GM18861 (cell line): ENCODE data around the gene GJC1.

Experiments used
- ATAC-seq: cut with Tn5 transposase; IDR thresholded peaks from one replicate; pipeline ENCODE4 v1.9.1; 2021; ENCODE audit not compliant: unreplicated experiment

GJC1 gene

DNA sequence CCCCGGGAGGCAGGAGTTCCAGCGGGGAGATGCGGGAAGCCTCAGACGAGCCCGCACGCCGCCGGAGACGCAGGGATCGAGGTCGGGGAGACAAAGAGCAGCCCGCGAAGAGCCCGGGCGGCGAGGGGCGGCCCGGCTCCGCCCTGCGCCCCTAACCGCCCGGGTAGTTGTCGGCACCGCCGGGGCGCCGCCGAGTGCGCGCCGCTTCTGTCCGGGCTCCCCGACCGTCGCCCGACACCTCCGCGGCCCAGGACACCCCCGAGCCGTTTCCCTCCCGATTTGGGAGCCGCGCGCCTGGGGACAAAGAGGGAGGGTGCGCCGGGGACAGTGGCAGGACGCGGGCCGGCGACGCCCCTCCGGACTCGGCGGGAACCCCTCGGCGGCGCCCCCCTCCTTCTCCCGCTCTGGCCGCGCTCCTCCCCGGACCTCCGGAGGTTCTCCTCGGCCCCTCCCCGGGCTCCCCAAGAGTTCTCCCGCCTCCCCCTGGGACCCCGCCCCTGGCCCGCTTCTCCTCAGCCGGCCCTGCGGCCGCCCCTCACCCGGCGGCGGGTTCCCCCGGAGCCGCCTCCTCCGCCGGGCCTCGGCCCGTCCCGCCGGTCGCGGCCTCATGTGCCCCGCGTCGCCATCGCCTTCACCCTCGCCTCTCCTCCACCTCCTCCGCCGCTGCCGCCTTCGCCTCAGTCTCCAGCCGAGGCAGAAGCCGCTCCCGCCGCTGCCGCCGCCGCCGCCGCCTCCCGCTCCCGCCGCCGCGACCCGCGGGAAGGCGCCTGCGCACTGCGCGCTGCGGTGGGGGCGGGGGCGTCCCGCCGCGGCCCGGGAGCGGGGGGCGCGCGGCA lies at the start of gene GJC1:
TSS of gene GJC1 (minus strand) at position 765 of the 836 bp plus-strand sequence. CDS start 24,470 bp downstream, outside the sequence.
- no peak for ATAC-seq

DNA sequence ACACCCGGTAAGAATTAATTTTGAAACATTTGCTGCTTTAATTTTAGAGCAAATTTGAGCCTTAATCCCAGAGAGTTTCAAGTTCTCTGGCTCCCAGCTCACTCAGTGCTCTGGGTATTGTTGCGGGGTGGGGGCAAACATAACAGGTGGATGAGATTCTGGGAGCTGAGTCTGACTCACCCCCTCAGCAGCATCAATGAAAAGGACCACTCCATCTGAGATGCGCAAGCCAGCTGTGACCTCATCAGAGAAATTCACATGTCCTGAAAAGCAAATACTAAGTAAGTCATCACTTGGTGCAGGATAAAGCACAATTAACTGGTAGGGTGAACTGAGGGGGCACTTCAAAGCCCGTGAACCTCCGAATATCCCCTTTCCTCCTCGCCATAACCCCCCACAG lies 49.3 kb upstream of the GJC1 start:
- ATAC-seq = no peak

DNA sequence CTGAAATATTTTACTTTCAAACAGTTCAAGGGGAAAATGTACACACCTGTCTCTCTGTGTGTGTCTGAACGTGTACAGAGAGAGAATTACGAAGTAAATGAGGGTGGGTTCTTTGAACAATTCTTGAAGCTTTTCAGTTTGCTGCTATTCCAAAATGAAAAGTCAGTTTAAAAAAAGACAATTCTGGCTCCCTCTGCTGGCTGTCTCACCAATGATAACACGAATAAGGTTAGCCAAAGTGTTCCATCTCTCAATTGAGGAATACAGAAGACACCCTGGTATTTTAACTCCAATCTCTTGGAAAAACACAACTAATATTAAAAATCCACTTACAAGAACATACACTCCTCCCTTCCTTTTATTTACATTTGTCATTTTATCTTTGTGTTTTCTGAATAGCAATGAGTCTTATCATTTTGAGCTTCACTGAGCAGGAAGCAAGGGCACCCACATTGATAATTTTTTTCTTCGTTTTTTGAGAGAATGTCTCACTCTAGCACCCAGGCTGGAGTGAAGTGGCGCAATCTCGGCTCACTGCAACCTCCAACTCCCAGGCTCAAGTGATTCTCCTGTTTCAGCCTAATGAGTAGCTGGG lies 48.6 kb upstream of the GJC1 start:
- no peak for ATAC-seq

DNA sequence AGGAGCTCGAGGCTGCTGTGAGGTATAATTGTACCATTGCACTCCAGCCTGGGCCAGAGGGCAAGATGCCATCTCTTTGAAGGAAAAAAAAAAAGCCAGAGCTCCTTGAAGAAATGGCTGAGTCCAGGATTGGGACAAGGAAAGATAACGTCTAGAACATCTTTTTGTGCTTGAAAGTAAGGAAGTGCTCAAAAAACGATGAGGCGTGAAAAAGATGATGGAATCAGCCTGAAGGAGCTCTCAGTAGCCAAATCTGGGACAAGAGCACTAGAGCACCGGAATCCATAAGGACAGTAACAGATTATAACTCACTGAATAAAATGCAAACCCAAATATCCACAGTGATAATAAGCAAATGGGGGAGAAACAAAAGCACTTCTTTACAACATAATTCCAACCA lies 47.0 kb upstream of the GJC1 start:
- ATAC-seq = no peak

DNA sequence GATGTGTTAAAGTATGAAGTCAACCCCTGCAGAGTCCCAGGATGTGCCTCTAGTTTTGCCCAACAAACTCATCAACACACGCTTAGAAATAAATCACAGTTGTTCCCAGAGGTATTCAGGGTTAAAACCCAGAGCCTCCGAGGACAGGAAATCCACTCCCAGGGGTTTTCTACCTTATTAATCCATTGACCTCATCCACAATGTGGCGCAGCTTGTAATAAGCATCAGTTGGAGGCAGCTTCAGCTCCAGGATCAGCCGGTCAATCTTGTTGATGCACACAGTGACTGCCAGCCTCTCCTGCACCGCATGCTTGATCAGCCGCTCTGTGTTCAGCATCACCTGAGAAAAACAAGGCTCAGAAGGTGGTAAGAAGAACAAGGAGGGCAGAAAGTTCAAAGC lies 45.7 kb upstream of the GJC1 start:
- ATAC-seq = no peak

DNA sequence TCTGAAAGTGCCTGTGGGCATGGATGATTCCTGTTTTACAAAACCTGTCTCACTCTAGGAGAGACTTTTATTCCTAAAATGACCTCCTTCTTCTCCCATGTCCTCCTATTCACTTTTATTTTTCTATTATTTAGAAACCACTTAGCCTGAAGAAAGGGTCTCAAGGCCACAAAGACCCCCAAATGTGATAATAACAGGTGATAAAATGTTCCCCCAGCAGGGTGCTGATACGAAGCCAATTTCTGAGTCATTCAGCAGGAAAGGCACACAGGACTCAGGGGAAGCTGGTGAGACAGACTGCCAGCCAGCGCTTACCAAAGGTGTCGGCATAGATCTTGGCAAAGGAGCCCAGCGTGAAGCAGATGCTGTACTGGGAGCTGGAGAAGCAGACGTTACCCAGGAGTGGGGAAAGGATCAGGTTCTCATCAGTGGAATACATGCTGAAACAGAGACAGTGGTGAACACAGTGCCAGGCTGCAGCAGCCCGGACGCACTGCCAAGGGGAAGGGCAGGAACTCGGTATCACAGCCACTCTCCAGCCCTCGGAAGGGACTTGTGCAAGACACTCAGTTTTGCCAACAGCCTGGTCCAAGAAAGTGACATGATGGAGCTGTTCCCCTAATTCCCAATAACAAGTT lies 42.2 kb upstream of the GJC1 start:
- ATAC-seq = no peak

DNA sequence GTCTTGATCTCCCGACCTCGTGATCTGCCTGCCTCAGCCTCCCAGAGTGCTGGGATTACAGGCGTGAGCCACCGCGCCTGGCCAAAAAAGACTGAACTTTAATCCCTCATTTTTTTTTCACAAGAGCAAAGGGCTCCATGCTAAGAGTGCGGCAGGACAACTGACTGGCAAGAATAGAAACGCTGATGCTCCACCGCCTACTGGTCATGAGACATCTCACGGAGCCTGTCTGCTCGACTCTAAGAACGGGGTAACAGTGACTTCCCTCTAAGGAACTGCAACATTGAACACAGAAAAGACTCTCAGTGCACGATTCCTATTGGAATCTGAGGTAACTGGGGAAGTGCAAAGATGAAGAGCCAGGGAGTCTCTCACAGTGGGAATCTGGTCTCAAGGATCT lies 41.5 kb upstream of the GJC1 start:
- no peak for ATAC-seq

DNA sequence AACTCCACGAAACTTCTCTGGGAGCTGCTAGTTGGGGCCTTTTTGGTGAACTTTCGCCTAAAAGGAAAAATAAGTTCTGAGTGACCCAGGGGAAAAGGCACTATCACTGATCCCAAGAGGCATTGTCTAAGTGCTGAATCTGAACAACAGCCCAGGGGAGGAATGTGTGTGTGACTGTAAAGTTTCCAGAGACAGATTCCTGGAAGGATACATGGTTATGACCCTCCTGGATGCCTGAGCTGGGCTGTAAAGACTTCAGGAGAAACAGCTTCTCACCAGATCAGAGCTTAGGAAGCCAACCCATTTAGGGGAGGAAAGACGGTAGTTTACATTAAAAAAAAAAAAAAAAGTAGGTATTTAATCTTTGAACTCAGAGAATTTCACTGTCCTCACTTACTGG lies 37.8 kb upstream of the GJC1 start:
- no peak for ATAC-seq

DNA sequence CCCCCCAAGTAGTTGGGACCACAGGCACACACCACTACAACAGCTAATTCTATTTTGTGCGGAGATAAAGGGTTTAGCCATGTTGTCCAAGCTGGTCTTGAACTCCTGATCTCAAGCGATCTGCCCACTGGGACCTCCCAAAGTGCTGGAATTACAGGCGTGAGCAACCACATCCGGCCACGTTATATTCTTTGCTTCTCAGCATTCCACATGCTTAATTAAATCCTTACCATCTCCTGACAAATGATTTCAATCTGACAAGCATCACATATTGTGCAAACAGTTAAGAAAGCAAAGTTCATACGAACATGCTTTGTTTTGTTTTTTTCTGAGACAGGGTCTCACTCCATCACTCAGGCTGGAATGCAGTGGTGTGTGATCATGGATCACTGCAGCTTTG lies 35.8 kb upstream of the GJC1 start:
- no peak for ATAC-seq

DNA sequence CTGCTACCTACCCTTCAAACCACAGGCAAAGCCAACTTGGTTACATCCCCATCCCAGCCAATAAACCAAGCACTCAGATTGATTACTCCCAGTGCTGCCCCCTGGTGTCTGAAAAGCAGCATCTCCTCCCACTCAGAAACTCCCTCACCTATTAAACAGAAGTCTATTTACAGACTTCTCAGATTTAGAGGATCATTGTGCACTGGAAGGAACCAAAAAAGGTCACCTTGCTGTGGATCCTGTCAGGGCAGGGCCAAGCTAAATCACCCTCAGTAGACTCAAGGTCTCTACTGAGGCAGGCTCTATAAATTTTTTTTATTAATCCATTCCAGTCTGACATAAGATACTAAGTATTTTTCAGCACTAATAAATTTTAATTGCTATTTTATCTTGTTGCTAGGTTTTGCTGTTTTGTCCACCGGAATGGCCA lies 35.2 kb upstream of the GJC1 start:
- no peak for ATAC-seq

DNA sequence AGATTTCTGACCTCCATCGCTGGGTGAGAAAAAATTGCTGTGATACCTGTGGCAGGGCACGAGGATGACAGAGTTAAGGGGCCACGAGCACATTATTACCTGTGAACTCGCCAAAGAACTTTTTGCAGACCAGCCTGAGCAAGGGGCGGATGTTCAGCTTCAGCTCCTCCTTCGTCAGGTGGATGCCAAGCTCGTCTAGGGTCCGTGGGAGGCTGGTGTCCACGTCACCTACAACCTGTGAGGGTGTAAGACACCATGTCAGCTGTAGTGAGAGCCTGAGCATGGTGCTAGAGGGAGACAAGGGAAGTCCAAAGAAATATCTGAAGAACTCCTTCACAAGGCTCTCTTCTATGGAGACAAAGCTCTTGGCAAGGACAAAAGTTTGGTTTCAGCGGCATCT lies 34.7 kb upstream of the GJC1 start:
- no peak for ATAC-seq

DNA sequence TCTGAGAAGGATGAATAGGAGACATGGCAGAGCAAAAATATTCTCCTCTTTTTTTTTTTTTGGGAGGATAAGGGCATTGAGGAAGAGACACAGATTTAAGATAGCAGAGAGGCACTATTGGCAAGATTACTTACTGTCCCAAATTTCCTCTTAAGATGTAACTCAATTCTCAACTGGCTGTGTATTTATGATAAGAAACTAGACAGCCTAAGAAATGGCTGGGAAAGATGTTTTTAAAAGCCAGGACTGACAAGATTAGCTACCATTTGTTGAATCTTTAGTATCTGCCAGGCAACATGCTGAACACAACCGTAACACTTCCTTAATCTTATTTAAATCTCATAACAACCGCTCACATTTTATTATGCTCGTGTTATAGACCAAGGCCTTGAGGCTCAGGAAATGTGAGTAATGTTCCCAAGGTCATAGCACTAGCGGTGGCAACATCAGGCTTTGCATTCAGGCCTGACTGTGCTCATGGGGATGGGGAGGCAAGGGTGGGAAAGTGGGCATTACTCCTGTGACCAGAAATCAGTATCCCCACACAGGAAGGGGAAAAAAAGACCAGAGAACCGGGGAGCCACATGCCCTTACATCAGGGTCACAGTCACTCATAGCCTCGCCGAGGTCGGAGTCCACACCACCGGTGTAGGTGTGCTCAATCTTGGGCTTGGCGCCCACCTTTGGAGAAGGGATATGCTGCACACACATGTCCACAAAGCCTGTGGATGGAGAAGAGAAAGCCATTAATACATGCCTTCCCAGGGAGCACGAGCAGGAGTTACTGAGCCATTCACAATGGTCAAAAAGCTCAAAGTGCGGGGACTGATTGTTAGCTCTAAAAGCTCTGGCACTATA lies 33.2 kb upstream of the GJC1 start:
- no peak for ATAC-seq

DNA sequence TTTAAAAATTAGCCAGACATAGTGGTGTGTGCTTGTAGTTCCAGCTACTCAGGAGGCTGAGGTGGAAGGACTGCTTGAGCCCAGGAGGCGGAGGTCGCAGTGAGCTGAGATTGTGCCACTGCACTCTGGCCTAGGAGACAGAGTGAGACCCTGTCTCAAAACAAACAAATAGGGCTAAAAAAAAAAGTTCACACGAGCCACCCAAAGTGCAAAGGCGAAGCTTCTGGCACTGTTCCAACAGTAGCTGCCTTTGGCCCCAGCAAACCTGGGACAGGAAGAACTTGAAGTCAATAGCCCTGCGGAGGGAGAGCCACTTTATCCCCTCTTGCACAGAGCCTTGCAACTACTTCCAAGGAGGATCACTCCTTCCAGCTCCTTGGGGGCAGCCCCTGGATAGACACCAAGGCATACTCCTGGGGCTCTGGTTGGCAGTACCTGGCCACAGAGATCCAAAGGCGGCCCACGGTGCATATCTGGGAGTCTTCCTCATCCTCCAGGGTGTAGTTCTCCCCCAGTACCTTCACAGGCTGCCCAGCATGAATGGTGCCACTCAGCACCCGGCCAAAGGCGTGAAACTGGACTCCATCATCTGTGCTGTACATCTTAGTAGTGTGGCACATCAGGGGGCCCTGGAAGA lies 32.3 kb upstream of the GJC1 start:
- no peak for ATAC-seq

DNA sequence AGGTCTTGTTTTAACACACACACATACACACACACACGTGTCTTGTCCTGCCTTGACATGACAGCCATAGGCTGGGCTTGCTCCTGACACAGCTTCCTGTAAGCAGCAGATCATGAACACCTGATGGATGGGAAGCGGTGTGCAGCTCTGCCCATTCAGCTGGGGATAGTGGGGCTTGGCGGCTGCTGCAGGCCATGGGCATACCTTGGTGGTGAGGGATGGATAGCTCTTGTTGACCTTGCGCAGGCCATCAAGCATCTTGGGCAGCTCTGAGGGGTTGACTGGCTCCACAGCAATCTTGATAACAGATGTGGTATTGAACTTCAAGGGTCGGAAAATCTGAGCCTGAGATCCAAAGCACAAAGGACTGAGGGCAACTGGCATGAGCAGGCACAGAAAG lies 29.6 kb upstream of the GJC1 start:
- no peak for ATAC-seq

DNA sequence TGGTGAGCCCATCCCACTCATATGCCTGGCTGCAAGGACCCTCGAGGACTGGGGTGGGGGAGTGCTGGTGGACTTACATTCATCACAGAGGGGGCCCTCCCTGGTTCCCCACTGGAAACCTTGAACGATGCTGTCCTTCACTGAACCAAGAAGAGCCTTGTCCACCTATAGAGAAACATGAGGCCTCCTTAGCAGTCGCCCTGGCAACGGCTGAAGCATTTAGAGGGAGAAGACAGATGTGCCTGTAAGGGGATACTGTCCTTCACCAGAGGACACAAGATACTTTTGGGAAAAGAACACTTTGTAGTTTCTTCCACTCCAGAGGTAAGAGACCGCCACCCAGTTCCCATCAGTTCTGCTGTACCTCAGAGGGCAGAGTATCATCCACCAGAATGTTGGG lies 24.1 kb upstream of the GJC1 start:
- no peak for ATAC-seq

DNA sequence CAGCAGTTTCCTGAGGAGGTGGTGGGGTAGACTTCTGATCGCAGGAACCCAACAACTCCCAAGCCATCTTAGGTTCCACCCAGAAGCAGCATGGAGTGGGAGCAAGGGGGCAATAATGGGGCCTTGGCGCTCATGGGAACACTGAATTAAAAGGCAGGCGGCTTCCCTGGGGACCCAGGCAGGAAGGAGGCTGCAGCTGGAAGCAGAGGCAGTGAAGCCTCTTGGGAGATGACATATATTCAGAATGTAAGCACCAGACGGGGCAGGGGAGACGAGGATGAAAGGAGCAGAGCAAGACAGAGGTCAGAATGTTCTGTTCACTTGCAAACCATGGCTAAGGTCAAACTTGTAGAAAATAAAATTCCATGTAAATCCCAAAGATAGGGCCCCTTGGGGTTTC lies 20.5 kb upstream of the GJC1 start:
- ATAC-seq = no peak

DNA sequence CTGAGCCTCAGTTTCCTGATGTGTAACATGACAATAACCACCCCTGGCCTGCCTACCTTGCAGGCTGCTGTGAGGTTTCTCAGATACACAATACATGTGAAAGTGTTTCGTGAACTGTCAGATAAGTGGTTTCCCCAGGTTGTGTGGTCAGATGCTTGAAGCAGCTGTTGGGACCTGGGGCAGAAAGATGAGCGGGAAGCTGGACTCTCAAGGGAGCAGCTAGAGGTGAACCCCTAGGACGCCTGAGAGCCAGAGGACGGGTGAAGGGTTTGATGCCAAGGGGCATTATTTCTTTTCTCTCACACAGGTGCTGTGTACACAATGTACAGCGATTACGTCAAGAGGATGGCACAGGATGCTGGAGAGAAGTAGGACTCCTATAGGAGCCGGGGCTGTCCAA lies 19.9 kb upstream of the GJC1 start:
- no peak for ATAC-seq

DNA sequence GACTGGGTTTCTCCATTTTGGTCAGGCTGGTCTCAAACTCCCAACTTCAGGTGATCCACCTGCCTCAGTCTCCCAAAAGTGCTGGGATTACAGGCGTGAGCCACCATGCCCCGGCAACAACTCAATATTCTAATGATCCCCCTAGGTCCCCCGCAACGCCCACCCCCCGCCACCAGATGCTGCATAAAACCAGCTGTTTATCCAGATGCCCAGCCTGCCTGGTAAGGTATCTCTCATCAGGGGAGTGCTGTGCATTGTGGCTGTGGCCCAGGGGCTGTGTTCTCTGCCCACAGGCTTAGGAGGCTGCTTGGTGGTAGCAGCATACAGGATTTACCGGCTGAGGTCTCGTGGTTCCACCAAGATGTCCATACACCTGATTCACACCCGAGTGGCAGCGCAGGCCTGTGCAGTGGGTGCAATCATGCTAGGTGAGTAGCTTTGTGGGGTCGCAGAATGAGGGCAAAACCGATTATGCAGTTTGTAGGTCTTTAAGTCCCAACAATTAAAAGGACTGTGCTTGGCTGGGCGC lies 18.9 kb upstream of the GJC1 start:
- no peak for ATAC-seq

DNA sequence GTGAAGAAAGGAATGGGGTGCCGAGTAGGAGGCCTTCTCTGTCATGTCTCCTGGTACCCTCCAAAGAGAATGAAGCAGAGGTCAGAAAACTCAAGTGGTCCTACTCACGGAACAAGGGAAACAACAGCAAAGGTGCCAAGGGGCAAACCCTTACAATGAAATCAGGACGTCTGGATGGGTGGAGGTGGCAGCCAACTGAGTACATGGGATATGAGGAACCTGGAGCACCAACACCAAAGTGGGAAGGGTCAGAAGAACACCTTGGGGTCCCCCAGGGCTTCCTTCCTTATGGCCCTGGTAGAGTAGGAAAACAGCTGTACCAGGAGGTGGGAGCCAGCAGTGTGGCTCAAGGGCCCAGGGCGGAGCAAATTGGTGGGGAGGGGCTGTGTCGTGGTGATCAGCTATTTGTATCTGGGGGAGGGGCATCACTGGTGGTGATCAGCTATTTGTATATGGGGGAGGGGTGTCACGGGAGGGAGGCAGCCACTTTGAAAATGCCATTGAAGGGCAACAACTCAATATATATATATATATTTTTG lies 18.2 kb upstream of the GJC1 start:
- ATAC-seq = no peak

DNA sequence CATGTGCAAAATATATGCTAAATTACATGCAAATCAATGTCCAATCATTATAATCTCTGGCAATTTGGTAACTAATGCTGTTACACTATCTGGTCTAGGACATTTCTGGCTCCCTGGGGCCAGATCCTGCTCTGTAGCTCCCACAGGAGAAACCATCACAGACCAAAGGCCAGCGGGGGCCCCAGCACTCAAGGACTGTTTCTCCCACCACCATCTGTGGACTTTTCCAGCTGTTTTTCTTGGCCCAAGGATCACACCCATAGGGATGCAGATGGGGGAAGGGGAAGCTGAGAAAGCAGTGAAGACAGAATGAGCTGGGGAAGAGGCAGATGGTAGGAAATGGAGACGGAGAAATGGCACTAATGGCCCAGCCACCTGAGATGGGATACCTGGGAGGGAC lies 17.5 kb upstream of the GJC1 start, which contains the start of gene HIGD1B:
TSS of gene HIGD1B (plus strand) at position 298 of the 400 bp plus-strand sequence. CDS start 270 bp downstream, outside the sequence.
- ATAC-seq = no peak
